Neural crest cell (in vitro differentiated cells): ENCODE data around the gene TEAD1. TPM values are rescaled to one million over a fixed set of nuclear protein-coding genes. Genes with fewer than 3 reads are reported as not detected.

Source experiments
- DNase-seq: peaks from one replicate; pipeline ENCODE4 v3.0.0; 2021; ENCODE audit warnings: low read depth, mixed read lengths, low spot score
- H3K27ac Mint-ChIP-seq: one replicate; pipeline ENCODE4 v1.8.0; 2021; ENCODE audit warnings: mild to moderate bottlenecking, mixed read lengths; ENCODE audit not compliant: unreplicated experiment
- H3K27me3 Mint-ChIP-seq: 2 replicates; pipeline ENCODE4 v1.8.0; 2021; ENCODE audit warnings: low read depth, mild to moderate bottlenecking, mixed read lengths
- H3K36me3 Mint-ChIP-seq: 2 replicates; pipeline ENCODE4 v1.8.0; 2021; ENCODE audit warnings: low read depth, mild to moderate bottlenecking, mixed read lengths
- H3K4me1 Mint-ChIP-seq: 2 replicates; pipeline ENCODE4 v1.8.0; 2021; ENCODE audit warnings: mixed read lengths
- H3K4me3 Mint-ChIP-seq: one replicate; pipeline ENCODE4 v1.8.0; 2021; ENCODE audit warnings: mild to moderate bottlenecking, mixed read lengths
- H3K9me3 Mint-ChIP-seq: 2 replicates; pipeline ENCODE4 v1.8.0; 2021; ENCODE audit warnings: mixed read lengths
- total RNA-seq: library from RNA; stranded (reverse); gene quantifications from 2 replicates; pipeline ENCODE4 v1.2.1, GENCODE V29; 2021
- TF ChIP-seq, protein P1 (sequence below): fragments of 200-600 bp; sonication (generic); conservative IDR thresholded peaks from 2 replicates; pipeline ENCODE4 v1.5.0; 2021; ENCODE audit warnings: antibody characterized with exemption, mild to moderate bottlenecking

TEAD1 gene
- total RNA-seq, 1 donor from 2014 or later, result 84.1 TPM

DNA sequence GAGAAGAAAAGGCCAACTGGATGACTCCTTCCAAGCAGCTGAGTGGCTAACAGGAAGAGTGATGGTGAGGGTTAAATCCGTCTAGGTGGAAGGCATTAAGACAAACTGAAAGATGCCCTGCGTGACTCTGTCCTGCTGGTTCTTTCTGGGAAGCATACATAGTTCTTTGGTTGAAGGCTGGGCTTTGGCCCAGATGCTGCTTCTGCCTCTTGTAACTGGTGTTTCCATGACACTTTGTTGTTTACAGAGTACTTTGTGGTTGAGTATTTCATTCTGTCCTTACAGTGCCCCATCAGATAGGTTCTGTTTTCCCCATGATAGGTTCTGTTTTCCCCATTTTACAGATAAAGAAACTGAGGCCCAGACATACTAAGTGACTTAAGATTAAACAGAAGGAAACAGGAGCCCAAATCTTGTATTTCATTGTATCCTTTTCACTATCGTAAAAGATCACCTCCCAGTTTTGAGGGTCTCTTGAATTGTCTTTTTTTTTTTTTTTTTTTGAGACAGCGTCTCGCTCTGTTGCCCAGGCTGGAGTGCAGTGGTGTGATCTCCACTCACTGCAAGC is 210.6 kb downstream of the TEAD1 start:
- no peaks in the 10 kb centered on the region for H3K9me3 Mint-ChIP-seq
- peaks cover 33% of the 10 kb centered on the region for H3K4me1 Mint-ChIP-seq
- peaks cover 30% of the 10 kb centered on the region for H3K36me3 Mint-ChIP-seq
- H3K27me3 Mint-ChIP-seq, result no peaks in the 10 kb centered on the region
- H3K4me3 Mint-ChIP-seq, result no peak overlapping the region
- no peak overlapping the region for H3K27ac Mint-ChIP-seq
- DNase-seq, result no peak
- TF ChIP-seq, protein P1, sequence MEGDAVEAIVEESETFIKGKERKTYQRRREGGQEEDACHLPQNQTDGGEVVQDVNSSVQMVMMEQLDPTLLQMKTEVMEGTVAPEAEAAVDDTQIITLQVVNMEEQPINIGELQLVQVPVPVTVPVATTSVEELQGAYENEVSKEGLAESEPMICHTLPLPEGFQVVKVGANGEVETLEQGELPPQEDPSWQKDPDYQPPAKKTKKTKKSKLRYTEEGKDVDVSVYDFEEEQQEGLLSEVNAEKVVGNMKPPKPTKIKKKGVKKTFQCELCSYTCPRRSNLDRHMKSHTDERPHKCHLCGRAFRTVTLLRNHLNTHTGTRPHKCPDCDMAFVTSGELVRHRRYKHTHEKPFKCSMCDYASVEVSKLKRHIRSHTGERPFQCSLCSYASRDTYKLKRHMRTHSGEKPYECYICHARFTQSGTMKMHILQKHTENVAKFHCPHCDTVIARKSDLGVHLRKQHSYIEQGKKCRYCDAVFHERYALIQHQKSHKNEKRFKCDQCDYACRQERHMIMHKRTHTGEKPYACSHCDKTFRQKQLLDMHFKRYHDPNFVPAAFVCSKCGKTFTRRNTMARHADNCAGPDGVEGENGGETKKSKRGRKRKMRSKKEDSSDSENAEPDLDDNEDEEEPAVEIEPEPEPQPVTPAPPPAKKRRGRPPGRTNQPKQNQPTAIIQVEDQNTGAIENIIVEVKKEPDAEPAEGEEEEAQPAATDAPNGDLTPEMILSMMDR, result no peak

DNA sequence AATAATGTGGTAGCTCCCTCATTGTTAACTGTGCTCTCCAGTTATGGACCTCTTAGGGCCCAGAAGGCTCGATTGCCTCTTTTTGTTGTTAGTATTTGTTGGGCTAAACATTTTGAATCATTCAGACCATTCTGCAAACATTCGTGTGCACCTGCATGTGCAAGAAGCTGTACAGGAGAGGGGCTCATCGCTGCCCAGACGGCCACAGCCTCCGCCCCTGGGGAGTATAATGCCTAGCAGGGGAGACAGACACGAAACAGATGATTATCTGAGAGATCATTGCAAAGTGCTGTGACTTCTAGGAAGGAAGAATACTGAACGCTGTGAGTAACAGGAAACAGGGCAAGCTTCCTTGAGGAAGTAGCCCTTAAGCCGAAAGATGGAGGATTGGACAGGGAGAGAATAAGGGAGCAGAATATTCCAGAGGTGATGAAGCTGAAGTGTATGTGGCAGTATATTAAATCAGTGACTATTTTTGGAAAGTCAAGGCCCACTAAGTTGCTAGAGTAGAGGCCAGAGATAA is 211.6 kb downstream of the TEAD1 start:
- no peak for DNase-seq
- Mint-ChIP-seq H3K4me1 (peaks cover 29% of the 10 kb centered on the region), H3K36me3 (peaks cover 29% of the 10 kb centered on the region), H3K4me3 (no peak overlapping the region), H3K27me3 (no peaks in the 10 kb centered on the region), H3K27ac (no peak overlapping the region), H3K9me3 (no peaks in the 10 kb centered on the region)
- TF ChIP-seq, protein P1, result no peak

DNA sequence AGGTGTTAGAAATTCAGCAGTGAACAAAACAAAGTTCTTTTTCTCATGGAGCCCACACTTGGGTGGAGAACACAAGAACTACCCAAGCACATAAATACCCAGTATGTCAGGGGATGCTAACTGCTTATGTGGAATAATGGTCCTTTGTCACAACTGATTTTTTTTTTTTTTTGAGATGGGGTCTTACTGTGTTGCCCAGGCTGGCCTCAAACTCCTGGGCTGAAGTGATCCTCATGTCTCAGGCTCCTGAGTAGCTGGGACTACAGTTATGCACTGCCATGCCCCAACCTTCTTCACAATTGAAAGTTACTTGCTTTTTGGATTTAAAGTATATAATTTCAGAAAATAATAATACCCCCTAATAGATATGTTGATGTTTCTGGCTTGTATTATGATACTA is 212.3 kb downstream of the TEAD1 start:
- Mint-ChIP-seq H3K36me3 (peaks cover 31% of the 10 kb centered on the region), H3K9me3 (no peaks in the 10 kb centered on the region), H3K4me3 (no peak overlapping the region), H3K27ac (no peak overlapping the region), H3K4me1 (peaks cover 22% of the 10 kb centered on the region), H3K27me3 (no peaks in the 10 kb centered on the region)
- TF ChIP-seq, protein P1, result no peak
- DNase-seq, result no peak

DNA sequence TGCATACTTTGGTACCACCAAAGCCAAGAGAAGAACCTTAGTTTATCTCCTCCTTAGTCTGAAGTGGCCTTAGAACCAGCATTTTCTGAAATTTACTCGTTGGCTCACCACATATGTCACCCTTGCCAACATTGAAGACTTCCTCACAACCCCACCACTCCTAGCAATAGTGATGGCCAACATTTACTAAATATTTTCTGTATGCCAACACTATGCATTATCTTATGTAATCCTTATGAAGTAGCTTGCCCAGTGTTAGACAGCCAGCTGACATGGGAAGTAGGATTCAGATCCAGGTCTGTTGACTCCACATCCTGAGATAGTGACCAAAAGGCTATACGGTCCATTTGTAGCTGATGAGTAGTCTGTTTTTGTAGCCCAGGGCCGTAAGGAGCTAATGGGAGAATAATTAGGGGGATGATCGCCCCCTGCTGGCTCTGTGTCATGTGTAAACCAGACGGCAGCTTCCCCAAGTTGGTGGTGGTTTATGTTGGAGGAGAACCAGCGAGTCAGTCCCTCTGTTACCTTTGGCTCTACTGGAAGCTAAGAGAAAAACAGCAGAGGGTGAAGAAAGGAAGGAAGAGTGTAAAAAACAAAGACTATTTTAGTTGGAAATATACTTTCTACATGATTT is 214.4 kb downstream of the TEAD1 start:
- DNase-seq, result peak; percentile 84
- H3K27me3 Mint-ChIP-seq, result no peaks in the 10 kb centered on the region
- TF ChIP-seq, protein P1, result peak; percentile 84
- no peaks in the 10 kb centered on the region for H3K9me3 Mint-ChIP-seq
- peaks cover 32% of the 10 kb centered on the region for H3K36me3 Mint-ChIP-seq
- H3K4me1 Mint-ChIP-seq, result peaks cover 21% of the 10 kb centered on the region
- no peak overlapping the region for H3K27ac Mint-ChIP-seq
- no peak overlapping the region for H3K4me3 Mint-ChIP-seq

DNA sequence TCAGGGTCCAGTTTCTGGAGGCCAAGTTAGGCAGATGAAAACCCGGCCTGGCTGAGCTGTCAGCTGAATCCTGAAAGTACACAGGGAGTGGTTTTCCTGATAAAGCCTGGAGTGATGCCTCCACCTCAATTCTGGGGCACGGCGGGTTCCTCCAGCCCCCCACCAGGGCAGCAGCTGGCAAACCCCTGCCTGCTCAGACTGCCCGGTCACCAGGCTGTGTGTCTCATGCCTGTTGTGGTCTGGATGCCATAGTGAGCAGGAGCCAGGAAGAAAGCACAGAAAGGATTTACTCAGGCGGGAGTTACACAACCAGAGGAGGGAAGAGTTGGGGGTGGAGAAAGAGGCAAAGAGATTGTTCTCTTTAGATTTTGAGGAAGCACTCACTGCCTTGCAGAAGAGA is 215.0 kb downstream of the TEAD1 start:
- TF ChIP-seq, protein P1, result no peak
- Mint-ChIP-seq H3K27ac (no peak overlapping the region), H3K4me1 (peaks cover 22% of the 10 kb centered on the region), H3K36me3 (peaks cover 29% of the 10 kb centered on the region), H3K4me3 (no peak overlapping the region), H3K9me3 (no peaks in the 10 kb centered on the region), H3K27me3 (no peaks in the 10 kb centered on the region)
- no peak for DNase-seq
